Panc1 (cell line): Measurements from ENCODE around the gene RNF121.

Experiments
- POLR2AphosphoS5 ChIP-seq: IDR thresholded peaks from 2 replicates; pipeline ENCODE4 v1.6.1; 2012; ENCODE audit warnings: mild to moderate bottlenecking, low read depth, low read length, moderate library complexity
- REST ChIP-seq, 2 experiments: IDR thresholded peaks; 2 replicates each; pipeline ENCODE4 v1.6.1; 2011 to 2012; ENCODE audit warnings: low read depth in 2 of 2, control low read depth in 1 of 2, low read length in 1 of 2, mild to moderate bottlenecking in 1 of 2, moderate library complexity in 1 of 2; ENCODE audit not compliant: insufficient read depth in 1 of 2
- SIN3A ChIP-seq: IDR thresholded peaks from 2 replicates; pipeline ENCODE4 v1.6.1; 2012; ENCODE audit warnings: low read depth, mild to moderate bottlenecking, low read length, moderate library complexity, borderline replicate concordance; ENCODE audit not compliant: insufficient read depth
- TCF7L2 ChIP-seq: IDR thresholded peaks from 2 replicates; pipeline ENCODE4 v1.6.1; 2011; ENCODE audit warnings: mild to moderate bottlenecking, low read depth, low read length, inconsistent platforms
- TF ChIP-seq, protein P1 (sequence below): fragments of 450-650 bp; IDR thresholded peaks from 2 replicates; pipeline ENCODE4 v1.5.1; 2017; ENCODE audit warnings: mild to moderate bottlenecking

GRCh38 chr11:72024069-72024754, 95.4 kb downstream of the RNF121 start:
- TF ChIP-seq, protein P1, sequence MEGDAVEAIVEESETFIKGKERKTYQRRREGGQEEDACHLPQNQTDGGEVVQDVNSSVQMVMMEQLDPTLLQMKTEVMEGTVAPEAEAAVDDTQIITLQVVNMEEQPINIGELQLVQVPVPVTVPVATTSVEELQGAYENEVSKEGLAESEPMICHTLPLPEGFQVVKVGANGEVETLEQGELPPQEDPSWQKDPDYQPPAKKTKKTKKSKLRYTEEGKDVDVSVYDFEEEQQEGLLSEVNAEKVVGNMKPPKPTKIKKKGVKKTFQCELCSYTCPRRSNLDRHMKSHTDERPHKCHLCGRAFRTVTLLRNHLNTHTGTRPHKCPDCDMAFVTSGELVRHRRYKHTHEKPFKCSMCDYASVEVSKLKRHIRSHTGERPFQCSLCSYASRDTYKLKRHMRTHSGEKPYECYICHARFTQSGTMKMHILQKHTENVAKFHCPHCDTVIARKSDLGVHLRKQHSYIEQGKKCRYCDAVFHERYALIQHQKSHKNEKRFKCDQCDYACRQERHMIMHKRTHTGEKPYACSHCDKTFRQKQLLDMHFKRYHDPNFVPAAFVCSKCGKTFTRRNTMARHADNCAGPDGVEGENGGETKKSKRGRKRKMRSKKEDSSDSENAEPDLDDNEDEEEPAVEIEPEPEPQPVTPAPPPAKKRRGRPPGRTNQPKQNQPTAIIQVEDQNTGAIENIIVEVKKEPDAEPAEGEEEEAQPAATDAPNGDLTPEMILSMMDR: no peak
- TF ChIP-seq POLR2AphosphoS5 (no peak), SIN3A (no peak), TCF7L2 (no peak), REST (IDR thresholded peaks at IDR 0.05; ENCODE audit: insufficient read depth in 1 of 2, low read depth in 2 of 2, low read length in 1 of 2) (no peak)
